Activated CD4-positive, CD25-positive, alpha-beta regulatory T cell treated with anti-CD3 and anti-CD28 coated beads, Interleukin-2, amount 50 U/mL, for 24 hours (primary cell): ENCODE data around the gene OR7C1.
"Not testable (repeated sequence)": the region's sequence is repeated elsewhere in the genome, so short reads cannot be mapped to it uniquely, and the experiment has no call there.

Experiments used
- ATAC-seq, 2 donors: fragments of 150-1000 bp; cut with Tn5 transposase; one replicate each; pipeline ENCODE4 v1.10.0; 2021; ENCODE audit warnings: mild to moderate bottlenecking in 1 of 2, moderate library complexity in 1 of 2

The OR7C1 gene

GRCh38 chr19:14835011-14835410 is at the start of gene OR7C1, which contains the start of gene OR7A5:
Gene OR7C1 (minus strand): TSS chr19:14835185. CDS start chr19:14800136, 35,049 bp downstream.
Gene OR7A5 (minus strand): TSS chr19:14835185. CDS start chr19:14828241, 6,944 bp downstream.
- no peak for ATAC-seq

- ATAC-seq, result no peak
These were observed 36.7 kb upstream of the OR7C1 start for GRCh38 chr19:14871619-14872230.

DNA sequence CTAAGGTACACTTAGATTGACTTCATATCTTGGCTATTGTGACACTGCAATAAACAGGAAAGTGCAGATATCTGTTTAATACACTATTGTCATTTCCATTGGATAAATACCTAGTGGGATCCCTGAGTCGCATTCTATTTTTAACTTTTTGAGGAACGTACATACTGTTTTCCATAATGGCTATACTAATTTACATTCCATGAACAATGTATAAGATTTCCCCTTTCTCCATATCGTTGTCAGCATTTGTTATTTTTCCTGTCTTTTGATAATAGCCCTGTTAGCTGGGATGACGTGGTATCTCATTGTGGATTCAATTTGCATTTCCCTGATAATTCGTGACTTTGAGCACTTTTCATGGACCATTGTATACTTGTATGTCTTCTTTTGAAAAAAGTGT is 33.5 kb upstream of the OR7C1 start:
- ATAC-seq, result no peak

- ATAC-seq, result no peak
These were observed 13.8 kb upstream of the OR7C1 start, which contains the start of gene OR7A10 for GRCh38 chr19:14848822-14849221. Gene OR7A10 (minus strand): TSS chr19:14848922. CDS start chr19:14841877, 7,045 bp downstream.

DNA sequence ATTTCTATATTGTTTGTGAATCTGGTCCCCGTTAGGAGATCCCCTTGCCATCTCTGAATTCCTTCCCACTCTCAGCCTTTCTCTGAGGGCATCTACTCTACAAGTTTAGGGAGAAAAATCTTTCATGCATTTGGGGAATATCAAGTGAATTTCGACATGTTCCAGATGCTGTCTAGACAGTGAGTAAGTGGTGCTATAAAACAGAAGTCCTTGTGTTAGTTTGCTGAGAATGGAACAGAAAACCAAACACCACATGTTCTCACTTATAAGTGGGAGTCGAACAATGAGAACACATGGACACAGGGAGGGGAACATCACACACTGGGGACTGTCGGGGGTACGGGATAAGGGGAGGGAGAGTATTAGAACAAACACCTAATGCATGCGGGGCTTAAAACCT is 8.6 kb upstream of the OR7C1 start:
- ATAC-seq, result no peak

DNA sequence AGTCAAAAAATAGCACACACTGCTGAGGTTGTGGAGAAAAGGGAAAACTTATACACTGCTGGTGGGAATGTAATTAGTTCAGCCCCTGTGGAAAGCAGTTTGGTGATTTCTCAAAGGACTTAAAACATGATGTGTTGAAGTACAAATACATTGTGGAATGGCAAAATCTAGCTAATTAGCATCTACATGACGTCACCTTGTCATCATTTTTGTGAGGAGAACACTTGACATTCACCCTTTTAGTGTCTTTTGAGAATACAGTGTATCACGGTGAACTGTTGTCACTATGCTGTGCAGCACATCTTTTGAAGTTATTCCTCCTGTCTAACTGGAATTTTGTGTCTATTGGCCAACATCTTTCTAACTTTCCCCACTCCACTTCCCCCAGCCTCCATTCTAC is 8.2 kb upstream of the OR7C1 start:
- ATAC-seq, result no peak

DNA sequence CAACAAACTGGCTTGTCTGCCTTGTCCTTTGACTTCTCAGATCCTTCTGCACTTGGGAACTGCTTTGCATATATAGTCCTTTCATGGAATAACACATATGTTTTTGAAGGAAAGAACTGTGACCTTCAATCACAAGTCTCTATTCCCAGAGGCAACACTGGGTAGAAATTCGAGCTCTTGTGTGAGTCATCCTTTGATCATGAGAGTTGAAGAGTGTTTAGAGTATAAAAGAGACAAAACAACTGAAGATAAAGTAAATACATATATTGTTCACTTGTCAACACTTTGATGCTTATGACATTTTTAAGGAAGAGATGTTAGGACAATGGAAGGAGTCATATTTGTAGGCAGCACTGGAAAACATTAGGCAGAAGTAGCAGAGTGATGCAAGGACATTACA is 5.2 kb upstream of the OR7C1 start:
- ATAC-seq, result no peak

DNA sequence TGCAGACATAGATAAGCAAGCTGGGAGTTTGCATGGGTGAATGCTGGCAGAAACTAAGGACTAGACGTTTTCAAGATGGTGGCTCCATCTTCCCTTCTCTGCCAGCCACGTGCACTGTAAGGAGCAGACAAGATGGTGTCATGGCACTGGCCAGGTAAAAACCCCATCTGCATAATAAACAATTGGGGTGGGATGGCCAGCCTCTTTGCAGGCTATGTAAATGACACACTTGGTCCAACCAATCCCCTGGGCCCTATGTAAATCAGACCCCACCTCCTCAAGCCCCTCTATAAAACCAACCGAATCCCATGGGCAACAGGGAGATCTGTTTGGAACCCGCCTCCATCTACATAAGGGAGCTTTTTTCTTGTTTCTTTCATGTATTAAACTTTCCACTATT is 2.4 kb upstream of the OR7C1 start:
- ATAC-seq, result no peak

- no peak for ATAC-seq
These were observed 4.3 kb downstream of the OR7C1 start for GRCh38 chr19:14830702-14831101.

DNA sequence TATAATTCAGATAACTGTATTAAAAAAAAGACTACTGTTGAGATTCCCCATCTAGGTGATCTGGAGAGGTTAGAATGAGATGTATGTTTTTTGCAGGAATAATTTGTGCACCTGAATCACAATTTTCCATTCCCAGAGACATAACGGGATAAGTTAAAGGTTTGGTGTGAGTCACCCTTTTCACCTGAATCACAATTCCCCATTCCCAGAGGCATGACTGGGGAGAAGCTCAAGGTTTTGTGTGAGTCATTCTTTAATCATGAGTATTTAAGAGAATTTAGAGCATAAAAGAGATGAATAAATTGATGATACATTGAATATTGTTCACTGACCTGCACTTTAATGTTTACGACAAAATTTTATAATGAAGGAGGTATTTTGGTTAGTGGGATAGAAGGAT is 9.0 kb downstream of the OR7C1 start:
- no peak for ATAC-seq

- no peak for ATAC-seq
These were observed 13.0 kb downstream of the OR7C1 start for GRCh38 chr19:14821937-14822336.

- ATAC-seq, result no peak
These were observed 16.4 kb downstream of the OR7C1 start for GRCh38 chr19:14818588-14818987.

DNA sequence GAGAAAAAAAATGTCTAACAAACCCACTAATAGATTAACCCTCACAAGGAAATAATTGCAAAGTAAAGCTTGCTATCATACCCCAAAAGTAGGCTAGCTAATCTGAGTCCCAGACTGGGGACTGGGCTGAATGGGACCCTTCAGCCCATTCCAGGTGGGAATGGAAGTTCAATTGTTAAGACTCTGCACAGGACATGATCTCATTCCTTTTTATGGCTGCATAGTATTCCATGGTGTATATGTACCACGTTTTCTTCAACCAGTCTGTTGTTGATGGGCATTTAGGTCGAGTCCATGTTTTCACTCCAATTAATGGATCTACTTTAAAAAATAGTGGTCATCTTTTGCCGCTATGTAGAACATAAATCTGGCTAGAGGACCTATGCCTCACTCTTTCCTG is 17.9 kb downstream of the OR7C1 start:
- no peak for ATAC-seq

DNA sequence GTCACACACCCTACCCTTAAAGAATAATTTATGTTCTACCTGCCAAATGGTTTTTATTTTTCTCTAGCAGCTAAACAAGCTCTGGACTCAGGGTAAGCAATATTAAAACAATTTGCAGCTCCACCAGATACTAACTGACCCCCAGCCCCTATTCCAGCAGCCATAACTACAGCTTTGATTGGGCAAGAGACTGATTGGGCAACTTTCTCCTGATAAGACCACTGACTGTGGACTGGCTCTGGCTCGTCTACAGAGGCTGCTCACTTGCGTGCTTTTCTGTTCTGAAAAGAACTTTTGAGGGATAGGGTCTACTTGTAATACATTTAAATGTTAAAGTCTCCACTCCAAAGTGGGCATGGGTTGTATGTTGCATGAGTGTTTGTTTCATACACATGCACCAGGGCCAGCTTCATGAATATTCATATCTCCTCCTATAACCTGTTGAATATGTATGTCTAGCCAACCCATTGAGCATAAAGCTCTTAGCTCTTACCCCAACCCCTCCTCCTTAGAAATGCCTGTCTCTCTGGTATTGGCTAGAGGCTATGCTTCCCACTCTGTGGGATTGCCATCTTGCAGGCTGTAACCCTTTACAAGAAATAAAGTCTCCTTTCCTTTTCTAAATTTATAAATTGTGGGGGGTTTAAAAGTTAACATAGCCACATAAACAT is 19.9 kb downstream of the OR7C1 start:
- ATAC-seq, result no peak

DNA sequence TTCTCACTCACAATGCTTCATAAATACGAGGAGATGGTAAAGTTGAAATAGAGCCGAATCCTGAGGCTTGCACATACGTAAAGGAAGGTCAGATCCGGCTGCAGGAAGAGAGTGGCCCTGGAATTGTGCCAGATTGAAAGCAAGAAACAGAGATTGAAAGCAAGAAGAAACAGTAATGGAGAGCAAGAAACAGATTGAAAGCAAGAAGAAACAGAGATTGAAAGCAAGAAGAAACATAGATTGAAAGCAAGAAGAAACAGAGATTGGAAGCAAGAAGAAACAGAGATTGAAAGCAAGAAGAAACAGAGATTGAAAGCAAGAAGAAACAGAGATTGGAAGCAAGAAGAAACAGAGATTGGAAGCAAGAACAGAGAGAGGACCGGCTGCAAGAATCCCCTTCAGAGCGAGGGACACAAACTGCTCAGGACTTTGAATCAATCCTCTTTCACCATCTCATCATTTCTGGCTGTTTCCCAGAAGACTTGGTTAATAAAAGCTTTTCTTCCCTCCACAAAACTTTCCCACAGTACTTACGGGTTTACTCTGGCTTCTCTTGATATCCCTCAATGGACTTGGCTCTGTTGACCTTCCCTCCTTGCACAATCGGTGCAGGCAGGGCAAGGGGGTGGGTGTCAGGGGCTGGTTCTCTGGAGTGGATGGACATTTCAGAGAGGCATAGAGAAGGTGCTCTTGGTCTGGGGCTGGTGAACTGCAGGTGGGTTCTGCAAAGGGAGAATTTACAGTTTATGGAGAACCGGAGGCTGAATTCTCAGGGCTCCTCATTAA is 25.5 kb downstream of the OR7C1 start:
- no peak for ATAC-seq

GRCh38 chr19:14804765-14805164 is 30.2 kb downstream of the OR7C1 start:
- no peak for ATAC-seq

GRCh38 chr19:14798760-14799159 is 36.2 kb downstream of the OR7C1 start:
- no peak for ATAC-seq

- no peak for ATAC-seq
These were observed 39.0 kb downstream of the OR7C1 start for GRCh38 chr19:14796021-14796420.

DNA sequence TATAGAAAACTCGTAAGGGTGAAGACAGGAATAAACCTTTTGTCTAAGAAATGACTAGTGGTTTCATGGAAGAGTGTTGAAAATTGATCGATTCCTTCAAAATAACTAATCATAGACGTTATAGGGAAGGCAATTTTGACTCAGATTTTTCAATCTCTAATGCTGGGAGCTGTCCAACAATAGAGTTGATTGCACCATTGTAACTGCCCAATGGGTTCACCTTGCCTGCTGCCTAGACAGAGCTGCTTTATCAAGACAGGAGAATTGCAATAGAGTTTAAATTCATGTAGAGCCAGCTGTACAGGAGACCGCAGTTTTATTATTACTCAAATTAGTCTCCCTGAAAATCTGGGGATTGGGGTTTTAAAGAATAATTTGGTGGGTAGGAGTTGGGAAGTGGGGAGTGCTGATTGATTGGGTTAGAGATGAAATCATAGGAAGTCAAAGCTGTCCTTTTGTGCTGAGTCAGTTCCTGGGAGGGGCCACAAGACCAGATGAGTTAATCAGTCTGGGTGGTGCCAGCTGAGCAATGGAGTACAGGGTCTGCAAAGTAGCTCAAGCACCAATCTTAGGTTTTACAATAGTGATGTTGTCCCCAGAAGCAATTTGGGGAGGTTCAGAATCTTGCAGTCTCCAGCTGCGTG is 39.8 kb downstream of the OR7C1 start:
- no peak for ATAC-seq

DNA sequence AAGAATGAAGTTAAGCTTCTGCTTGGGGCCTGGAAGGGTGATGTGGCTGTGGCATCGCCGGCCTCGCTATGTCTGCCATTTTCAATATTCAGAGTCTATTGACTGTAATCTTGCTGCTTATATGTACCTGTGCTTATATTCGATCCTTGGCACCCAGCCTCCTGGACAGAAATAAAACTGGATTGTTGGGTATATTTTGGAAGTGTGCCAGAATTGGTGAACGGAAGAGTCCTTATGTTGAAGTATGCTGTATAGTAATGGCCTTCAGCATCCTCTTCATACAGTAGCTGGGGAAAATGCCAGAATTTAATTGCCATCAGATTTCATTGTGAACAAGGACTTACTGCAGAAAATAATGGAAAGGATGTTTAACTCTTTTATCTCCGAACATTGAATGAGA is 42.7 kb downstream of the OR7C1 start:
- ATAC-seq, result not testable (repeated sequence)

- no peak for ATAC-seq
These were observed 48.5 kb downstream of the OR7C1 start for GRCh38 chr19:14786421-14786851.

DNA sequence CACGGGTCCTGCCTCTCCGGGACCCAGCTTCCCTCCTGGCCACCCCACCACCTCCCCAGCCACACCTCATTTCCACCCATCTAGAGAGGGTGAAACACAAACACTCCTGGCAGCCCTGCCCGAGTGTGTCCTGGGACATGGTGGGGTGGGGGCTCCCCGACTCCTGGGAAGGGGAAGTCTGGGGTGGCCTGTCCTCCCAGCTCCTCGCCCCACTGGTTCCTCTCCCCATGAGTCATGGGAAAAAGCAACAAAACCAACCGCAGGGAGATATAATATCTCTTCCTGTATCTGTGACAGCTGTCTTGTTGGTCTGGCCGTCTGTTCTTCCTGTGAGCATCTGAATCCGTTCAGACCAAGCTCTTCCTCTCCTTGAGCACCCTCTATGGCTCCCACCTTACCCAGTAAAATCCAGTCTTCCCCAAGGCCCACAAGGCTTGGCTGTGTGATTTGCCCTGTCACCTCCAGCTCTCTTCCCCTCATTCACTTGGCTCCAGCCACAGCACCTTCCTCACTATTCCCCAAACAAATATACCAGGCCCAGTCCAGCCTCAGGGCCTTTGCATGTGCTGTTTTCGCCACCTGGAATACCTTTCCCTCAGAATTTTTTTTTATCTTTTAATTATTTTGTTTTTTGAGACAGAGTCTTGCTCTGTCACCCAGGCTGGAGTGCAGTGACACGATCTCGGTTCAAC is 49.7 kb downstream of the OR7C1 start:
- ATAC-seq, result peak; percentile 25 to 38

DNA sequence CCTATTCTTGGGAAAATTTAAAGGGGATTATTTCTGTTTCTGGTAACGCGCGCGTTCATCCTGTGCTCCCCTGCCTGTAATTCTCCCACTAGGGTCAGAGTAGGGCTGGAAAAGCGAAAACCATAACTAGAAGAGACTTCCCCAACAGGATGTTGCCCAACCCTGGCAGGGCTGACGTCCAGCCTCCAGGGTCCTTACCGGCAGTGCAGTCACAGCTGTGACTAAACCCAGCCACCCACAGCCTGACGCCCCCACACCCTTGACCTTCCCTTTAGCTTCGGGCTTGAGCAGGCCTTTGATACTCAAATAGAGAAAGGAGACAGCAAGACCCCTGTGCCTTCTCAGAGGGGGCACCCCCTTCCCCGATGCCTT is 50.3 kb downstream of the OR7C1 start:
- ATAC-seq, result peak; percentile 30 to 35
